22Rv1 (cell line): ENCODE results near the gene COL4A1.

Experiments
- CTCF ChIP-seq: fragments of 450-650 bp; IDR thresholded peaks from 2 replicates; pipeline ENCODE4 v1.5.1; 2017; ENCODE audit warnings: mild to moderate bottlenecking
- ZFX ChIP-seq: fragments of 450-650 bp; IDR thresholded peaks from 2 replicates; pipeline ENCODE4 v1.6.1; 2017; ENCODE audit warnings: antibody characterized with exemption, borderline replicate concordance

GRCh38 chr13:110217085-110217484, 89.9 kb downstream of the COL4A1 start:
- TF ChIP-seq CTCF (no peak), ZFX (no peak)
